Kidney tubule cell (primary cell): ENCODE data around the gene ESRRB.
A peak's percentile ranks its signal among the peaks of the same experiment; 100 is the strongest.

Experiments used
- DNase-seq: peaks from one replicate; pipeline ENCODE4 v3.0.0-alpha.2; 2018; ENCODE audit warnings: low spot score

The ESRRB gene

GRCh38 chr14:76541594-76542219 is 165.8 kb downstream of the ESRRB start:
- no peak for DNase-seq

- DNase-seq, result peak; percentile 38
Measured at GRCh38 chr14:76546426-76547221, 170.7 kb downstream of the ESRRB start.

- DNase-seq, result no peak
Measured at GRCh38 chr14:76547831-76548230, 171.9 kb downstream of the ESRRB start.

GRCh38 chr14:76550534-76550933 is 174.6 kb downstream of the ESRRB start:
- DNase-seq, result peak; percentile 3

GRCh38 chr14:76551116-76551515 is 175.2 kb downstream of the ESRRB start:
- no peak for DNase-seq
